ENCODE measurements around the gene RTP2. TPM values are rescaled to one million over a fixed set of nuclear protein-coding genes. Genes with fewer than 3 reads are reported as not detected.

The RTP2 gene
- total RNA-seq, 1 experiment from 2014 or later = not detected

DNA sequence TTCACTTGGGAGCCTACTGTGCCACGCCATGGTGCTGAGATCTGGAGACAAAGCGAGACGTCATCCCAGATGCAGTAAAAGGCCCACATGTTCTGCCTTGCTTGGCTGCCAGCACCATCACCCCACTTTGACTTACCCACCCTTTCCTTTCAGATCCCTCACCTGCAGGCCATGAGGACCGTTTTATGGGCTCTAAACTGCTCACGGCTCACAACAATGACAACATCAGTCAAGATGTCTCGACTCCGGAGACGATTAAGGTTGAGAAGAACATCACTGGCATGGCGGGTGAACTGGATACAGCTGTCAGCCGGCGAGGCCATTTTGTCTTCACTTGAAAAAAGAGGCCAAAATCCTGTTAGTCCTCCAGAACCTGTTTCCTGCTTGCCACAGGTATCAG, 31.0 kb upstream of the RTP2 start:
- ATAC-seq = no peak
- peaks cover 5% of the 10 kb centered on the region; the same call in 1 of the 2 replicates for H3K36me3 ChIP-seq (ENCODE audit: control insufficient read depth, insufficient read depth, low read length)
- in situ Hi-C loops (cut with HindIII; ENCODE audit: low pct_unique_long_range_greater_than_20kb, low sequenced_read_pairs) = loop anchor here (25.0 kb wide), 1 partner anchor 554 kb away; no protein-coding TSS in a partner anchor
- CTCF ChIA-PET = no interaction called here
- no peak for TF ChIP-seq TCF7L2 (IDR thresholded peaks at IDR 0.05; ENCODE audit: low read depth, low read length)
- H3K27me3 ChIP-seq (ENCODE audit: control insufficient read depth, insufficient read depth, low read length) = no peaks in the 10 kb centered on the region
- no peak overlapping the region for H3K4me3 ChIP-seq (ENCODE audit: low read depth in 2 of 2, low read length in 2 of 2)
- BruUV-seq (replicated peaks) = no TSS peak
- intact Hi-C loops (cut with micrococcal nuclease; ENCODE audit: unreplicated experiment) = no loop called here
- no peak overlapping the region for H3K27ac ChIP-seq (ENCODE audit: low read length)
- POLR2A ChIA-PET = no interaction called here
- DNase-seq (ENCODE audit: low read depth, low spot score) = no peak
- no peaks in the 10 kb centered on the region for H3K9me3 ChIP-seq (ENCODE audit: control insufficient read depth, insufficient read depth, low read depth, low read length)
- peaks cover 22% of the 10 kb centered on the region for H3K4me1 ChIP-seq (ENCODE audit: control insufficient read depth, insufficient read depth, low read length)

DNA sequence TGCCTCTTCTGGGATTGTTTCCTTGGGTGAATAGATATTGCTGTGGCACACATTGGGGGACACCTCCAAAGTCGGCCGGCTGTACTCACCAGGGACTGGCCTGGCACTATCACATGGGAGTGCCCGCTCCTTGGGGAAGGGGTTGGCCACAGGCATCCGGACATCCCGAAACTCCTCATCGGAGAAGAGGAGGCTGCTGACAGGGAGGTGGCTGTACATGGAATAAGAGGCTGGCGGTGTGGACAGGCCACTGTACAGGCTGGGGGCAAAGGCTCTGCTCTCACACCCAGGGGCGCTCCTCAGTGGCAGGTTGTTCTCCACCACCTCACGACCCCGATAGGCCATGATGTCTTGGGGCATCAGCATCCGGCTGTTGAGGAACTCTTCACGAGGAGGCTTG, 27.2 kb upstream of the RTP2 start:
- Histone ChIP-seq H3K4me3 (ENCODE audit: low read depth in 2 of 2, low read length in 2 of 2) (no peak overlapping the region), H3K9me3 (ENCODE audit: control insufficient read depth, insufficient read depth, low read depth, low read length) (no peaks in the 10 kb centered on the region), H3K27me3 (ENCODE audit: control insufficient read depth, insufficient read depth, low read length) (no peaks in the 10 kb centered on the region), H3K36me3 (ENCODE audit: control insufficient read depth, insufficient read depth, low read length) (peaks cover 12% of the 10 kb centered on the region; the same call in 1 of the 2 replicates), H3K27ac (ENCODE audit: low read length) (no peak overlapping the region), H3K4me1 (ENCODE audit: control insufficient read depth, insufficient read depth, low read length) (no peaks in the 10 kb centered on the region)
- intact Hi-C loops (cut with micrococcal nuclease; ENCODE audit: unreplicated experiment) (no loop called here), in situ Hi-C loops (cut with HindIII; ENCODE audit: low pct_unique_long_range_greater_than_20kb, low sequenced_read_pairs) (loop anchor here (25.0 kb wide), 1 partner anchor 558 kb away; no protein-coding TSS in a partner anchor)
- no peak for DNase-seq (ENCODE audit: low read depth, low spot score)
- ChIA-PET POLR2A (no interaction called here), CTCF (no interaction called here)
- no peak for ATAC-seq
- TF ChIP-seq, protein P1, sequence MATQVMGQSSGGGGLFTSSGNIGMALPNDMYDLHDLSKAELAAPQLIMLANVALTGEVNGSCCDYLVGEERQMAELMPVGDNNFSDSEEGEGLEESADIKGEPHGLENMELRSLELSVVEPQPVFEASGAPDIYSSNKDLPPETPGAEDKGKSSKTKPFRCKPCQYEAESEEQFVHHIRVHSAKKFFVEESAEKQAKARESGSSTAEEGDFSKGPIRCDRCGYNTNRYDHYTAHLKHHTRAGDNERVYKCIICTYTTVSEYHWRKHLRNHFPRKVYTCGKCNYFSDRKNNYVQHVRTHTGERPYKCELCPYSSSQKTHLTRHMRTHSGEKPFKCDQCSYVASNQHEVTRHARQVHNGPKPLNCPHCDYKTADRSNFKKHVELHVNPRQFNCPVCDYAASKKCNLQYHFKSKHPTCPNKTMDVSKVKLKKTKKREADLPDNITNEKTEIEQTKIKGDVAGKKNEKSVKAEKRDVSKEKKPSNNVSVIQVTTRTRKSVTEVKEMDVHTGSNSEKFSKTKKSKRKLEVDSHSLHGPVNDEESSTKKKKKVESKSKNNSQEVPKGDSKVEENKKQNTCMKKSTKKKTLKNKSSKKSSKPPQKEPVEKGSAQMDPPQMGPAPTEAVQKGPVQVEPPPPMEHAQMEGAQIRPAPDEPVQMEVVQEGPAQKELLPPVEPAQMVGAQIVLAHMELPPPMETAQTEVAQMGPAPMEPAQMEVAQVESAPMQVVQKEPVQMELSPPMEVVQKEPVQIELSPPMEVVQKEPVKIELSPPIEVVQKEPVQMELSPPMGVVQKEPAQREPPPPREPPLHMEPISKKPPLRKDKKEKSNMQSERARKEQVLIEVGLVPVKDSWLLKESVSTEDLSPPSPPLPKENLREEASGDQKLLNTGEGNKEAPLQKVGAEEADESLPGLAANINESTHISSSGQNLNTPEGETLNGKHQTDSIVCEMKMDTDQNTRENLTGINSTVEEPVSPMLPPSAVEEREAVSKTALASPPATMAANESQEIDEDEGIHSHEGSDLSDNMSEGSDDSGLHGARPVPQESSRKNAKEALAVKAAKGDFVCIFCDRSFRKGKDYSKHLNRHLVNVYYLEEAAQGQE (IDR thresholded peaks at IDR 0.05; ENCODE audit: insufficient read depth in 1 of 2, low read depth in 2 of 2, low read length in 1 of 2) = no peak
- TF ChIP-seq, protein P2, sequence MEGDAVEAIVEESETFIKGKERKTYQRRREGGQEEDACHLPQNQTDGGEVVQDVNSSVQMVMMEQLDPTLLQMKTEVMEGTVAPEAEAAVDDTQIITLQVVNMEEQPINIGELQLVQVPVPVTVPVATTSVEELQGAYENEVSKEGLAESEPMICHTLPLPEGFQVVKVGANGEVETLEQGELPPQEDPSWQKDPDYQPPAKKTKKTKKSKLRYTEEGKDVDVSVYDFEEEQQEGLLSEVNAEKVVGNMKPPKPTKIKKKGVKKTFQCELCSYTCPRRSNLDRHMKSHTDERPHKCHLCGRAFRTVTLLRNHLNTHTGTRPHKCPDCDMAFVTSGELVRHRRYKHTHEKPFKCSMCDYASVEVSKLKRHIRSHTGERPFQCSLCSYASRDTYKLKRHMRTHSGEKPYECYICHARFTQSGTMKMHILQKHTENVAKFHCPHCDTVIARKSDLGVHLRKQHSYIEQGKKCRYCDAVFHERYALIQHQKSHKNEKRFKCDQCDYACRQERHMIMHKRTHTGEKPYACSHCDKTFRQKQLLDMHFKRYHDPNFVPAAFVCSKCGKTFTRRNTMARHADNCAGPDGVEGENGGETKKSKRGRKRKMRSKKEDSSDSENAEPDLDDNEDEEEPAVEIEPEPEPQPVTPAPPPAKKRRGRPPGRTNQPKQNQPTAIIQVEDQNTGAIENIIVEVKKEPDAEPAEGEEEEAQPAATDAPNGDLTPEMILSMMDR (IDR thresholded peaks at IDR 0.05) = no peak
- BruUV-seq (replicated peaks) = no TSS peak

DNA sequence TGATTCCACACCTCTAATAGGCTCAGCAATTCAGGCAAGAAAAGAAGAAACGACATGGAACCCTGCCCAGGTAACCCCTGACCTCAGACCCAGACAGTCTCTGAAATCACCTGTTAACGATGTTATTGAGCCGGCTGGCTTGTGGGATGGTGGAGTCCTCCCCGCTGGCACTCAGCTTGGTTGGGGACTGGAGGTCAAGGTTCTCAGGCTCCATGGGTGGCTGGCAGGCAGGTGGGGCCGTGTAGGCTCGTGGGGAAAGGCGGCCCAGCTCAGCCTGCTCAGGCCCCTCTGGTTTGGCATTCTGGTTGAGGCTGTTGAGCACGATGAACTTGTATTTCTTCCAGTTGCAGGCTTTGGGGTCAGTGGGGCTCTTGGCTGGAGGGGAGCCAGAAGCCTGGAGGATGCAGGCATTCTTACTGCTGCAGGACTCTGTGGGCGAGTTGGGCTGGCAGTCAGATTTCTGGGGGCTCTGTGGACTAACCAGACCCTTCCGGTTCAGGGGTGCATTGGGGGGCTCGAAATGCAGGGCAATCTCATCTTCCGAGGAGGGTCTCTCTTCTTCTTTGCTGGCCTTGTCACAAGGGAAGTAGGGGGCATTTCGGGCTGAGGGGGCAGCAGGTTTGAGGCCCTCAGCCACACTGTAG, 26.7 kb upstream of the RTP2 start:
- Histone ChIP-seq H3K27ac (ENCODE audit: low read length) (no peak overlapping the region), H3K27me3 (ENCODE audit: control insufficient read depth, insufficient read depth, low read length) (no peaks in the 10 kb centered on the region), H3K4me1 (ENCODE audit: control insufficient read depth, insufficient read depth, low read length) (no peaks in the 10 kb centered on the region), H3K4me3 (ENCODE audit: low read depth in 2 of 2, low read length in 2 of 2) (no peak overlapping the region), H3K36me3 (ENCODE audit: control insufficient read depth, insufficient read depth, low read length) (peaks cover 12% of the 10 kb centered on the region; the same call in 1 of the 2 replicates), H3K9me3 (ENCODE audit: control insufficient read depth, insufficient read depth, low read depth, low read length) (no peaks in the 10 kb centered on the region)
- in situ Hi-C loops (cut with HindIII; ENCODE audit: low pct_unique_long_range_greater_than_20kb, low sequenced_read_pairs) = loop anchor here (25.0 kb wide), 1 partner anchor 558 kb away; no protein-coding TSS in a partner anchor
- TF ChIP-seq, protein P2 (IDR thresholded peaks at IDR 0.05) = no peak
- TF ChIP-seq, protein P1 (IDR thresholded peaks at IDR 0.05; ENCODE audit: insufficient read depth in 1 of 2, low read depth in 2 of 2, low read length in 1 of 2) = no peak
- no peak for TF ChIP-seq POLR2AphosphoS5 (IDR thresholded peaks at IDR 0.05; ENCODE audit: low read depth, low read length)
- no peak for TF ChIP-seq SIN3A (IDR thresholded peaks at IDR 0.05; ENCODE audit: borderline replicate concordance, insufficient read depth, low read depth, low read length)
- TF ChIP-seq TCF7L2 (IDR thresholded peaks at IDR 0.05; ENCODE audit: low read depth, low read length) = no peak
- intact Hi-C loops (cut with micrococcal nuclease; ENCODE audit: unreplicated experiment) = no loop called here
- DNase-seq (ENCODE audit: low read depth, low spot score) = no peak
- CTCF ChIA-PET = no interaction called here
- POLR2A ChIA-PET = no interaction called here
- BruUV-seq (replicated peaks) = no TSS peak
- ATAC-seq = no peak
